ENCODE data around the gene NR3C2. TPM values are rescaled to one million over a fixed set of nuclear protein-coding genes. Genes with fewer than 3 reads are reported as not detected.
A peak's percentile ranks its signal among the peaks of the same experiment; 100 is the strongest.

Gene NR3C2
- total RNA-seq, 1 experiment from 2014 or later: 1.4 TPM

GRCh38 chr4:148435654-148436406, 6.4 kb downstream of the NR3C2 start:
- no peak for DNase-seq (ENCODE audit: low read depth)

DNA sequence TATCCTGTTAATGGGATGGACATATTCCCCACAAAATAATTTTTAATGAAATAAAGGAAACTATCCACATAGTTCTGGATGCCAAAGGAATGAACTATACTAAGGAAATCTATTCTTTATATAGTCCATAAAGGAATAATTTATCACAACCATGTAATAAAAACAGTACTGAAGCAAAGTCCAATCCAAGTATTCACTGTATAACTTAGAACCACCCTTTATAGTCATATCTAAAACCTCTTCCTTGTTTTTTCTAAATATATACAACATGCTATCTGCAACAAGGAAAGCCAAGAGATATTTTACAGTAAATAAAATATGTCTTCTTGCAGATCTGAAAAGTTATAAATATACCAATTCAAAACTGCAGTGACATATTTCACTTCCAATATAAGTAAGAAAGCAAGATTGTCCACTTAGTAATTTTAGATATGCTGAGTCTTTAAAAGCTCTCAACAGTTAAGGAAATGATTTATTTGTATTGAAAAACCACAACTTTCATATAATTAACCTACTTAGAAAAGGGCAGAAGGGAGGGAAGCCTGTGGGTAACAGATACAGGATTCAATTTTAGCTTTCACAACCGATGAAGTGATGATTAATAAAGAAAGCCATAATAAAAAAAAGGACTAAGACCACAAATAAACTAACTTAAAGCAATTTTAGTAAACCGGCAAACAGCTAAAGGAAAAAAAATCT, 8.0 kb downstream of the NR3C2 start:
- no peak for DNase-seq (ENCODE audit: low read depth)

GRCh38 chr4:148431401-148431800, 10.8 kb downstream of the NR3C2 start:
- no peak for DNase-seq (ENCODE audit: low read depth)

GRCh38 chr4:148430854-148431253, 11.4 kb downstream of the NR3C2 start:
- DNase-seq (ENCODE audit: low read depth): no peak

DNA sequence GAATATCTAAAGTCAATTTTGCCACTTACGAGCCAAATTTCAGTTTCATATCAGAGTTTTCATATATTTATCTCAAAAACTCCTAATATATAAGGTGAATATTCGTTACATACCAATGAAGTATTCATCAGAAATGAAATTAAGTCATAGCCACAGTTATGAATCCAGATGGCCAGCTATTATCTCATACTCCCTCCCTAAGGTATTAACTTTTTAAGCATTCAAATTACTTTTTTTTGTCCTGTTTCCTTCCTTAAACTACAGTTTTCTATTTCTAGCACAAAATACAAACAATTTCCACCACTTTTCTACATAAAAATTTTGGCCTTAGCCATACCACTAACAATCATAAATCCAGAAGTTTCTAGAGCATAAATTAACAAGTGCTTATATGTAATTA, 13.0 kb downstream of the NR3C2 start:
- DNase-seq (ENCODE audit: low read depth): no peak

GRCh38 chr4:148426643-148427042, 15.6 kb downstream of the NR3C2 start:
- DNase-seq (ENCODE audit: low read depth): no peak

- DNase-seq (ENCODE audit: low read depth): no peak
These were observed 16.7 kb downstream of the NR3C2 start for GRCh38 chr4:148425327-148426110.

- DNase-seq (ENCODE audit: low read depth): no peak
These were observed 21.8 kb downstream of the NR3C2 start for GRCh38 chr4:148420397-148420796.

DNA sequence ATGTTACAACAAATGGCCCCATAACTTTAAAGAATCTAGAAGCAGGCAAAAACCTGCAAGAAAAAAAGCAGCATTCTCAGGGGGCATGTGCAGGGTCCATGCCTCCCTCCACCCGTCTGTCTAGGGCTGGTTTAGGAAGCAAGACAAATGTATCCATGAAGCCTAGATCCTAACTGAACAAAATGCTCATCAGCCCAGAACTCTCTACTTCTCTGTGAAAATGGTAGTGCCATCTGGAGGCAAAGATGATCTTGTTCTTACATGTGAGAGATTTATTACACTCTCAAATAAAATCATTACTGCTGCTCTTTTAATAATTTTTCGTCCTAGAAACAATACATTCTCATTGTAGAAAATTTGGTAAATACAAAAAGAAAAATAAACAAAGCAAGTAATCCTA, 26.7 kb downstream of the NR3C2 start:
- DNase-seq (ENCODE audit: low read depth): peak; percentile 13

DNA sequence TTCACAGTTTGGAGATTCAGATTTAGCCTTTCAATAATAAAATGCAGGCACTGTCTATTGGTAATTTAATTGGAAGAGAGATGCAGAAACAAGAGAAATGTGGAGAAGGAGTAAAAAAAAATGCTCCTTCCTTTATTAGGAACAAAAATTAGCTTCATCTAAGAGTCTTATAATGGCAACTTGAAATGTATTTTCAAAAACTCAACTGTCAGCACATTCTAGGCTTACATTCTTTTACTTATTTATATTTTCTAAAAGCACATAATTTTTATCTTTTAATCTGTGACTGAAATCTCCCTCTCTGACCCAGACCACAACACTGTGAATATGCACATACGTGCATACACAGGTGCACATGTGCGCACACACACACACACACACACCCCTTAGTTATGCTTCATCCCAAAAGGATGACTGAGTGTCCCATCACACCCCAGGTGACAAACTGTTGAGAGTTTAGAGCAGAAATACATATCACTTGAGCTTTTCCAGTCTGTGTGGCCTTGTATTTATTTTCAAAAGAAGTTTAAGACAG, 29.7 kb downstream of the NR3C2 start:
- DNase-seq (ENCODE audit: low read depth): no peak

DNA sequence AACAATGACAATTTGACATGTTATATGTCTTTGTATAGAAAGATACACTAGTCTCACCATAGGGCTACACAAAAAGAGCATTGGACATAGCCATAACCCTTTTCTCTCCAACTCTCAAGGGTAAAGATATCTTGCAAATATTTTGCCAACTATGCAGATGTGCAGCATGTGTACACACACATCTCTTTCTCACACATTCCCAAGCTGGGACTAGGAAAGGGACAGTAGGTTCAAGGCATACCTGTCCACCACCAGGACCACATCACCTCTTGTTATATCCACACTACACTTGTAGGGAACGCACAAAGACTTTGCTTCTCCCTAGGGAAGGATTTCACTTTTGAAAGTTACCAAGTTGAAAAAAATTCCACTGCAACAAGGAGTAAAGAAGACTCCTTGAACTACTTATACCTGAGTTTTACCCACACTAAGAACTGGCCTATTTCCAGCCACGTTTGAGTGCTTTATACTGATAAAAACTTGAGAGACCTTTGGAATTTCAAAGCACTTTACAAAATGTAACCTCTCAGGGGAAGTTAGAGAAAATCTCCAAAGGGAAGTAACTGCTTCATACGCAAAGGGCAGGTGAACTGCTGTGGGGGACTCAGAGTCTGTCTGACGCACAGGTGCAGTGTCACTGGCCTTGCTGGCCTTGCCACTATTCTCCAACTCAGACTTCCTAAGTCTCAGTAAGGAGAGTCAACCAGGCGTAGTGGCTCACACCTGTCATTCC, 36.9 kb downstream of the NR3C2 start:
- no peak for DNase-seq (ENCODE audit: low read depth)

- no peak for DNase-seq (ENCODE audit: low read depth)
These were observed 43.2 kb downstream of the NR3C2 start for GRCh38 chr4:148398988-148399387.

DNA sequence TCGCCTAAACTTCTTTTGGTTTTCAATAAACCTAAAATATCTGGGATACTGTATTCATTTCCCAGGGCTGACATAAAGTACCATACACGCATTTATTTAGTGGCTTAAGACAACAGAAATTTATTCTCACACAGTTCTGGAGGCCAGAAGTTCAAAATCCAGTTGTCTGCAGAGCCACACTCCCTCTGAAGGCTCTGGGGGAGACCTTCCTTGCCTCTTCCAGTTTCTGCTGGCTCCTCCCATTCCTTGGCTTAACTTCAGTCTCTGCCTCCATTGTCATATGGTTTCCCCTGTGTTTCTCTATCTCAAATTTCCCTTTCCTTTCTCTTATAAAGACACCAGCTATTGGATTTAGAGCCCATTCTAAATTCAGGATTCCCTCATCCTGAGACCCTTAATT, 44.4 kb downstream of the NR3C2 start:
- no peak for DNase-seq (ENCODE audit: low read depth)

DNA sequence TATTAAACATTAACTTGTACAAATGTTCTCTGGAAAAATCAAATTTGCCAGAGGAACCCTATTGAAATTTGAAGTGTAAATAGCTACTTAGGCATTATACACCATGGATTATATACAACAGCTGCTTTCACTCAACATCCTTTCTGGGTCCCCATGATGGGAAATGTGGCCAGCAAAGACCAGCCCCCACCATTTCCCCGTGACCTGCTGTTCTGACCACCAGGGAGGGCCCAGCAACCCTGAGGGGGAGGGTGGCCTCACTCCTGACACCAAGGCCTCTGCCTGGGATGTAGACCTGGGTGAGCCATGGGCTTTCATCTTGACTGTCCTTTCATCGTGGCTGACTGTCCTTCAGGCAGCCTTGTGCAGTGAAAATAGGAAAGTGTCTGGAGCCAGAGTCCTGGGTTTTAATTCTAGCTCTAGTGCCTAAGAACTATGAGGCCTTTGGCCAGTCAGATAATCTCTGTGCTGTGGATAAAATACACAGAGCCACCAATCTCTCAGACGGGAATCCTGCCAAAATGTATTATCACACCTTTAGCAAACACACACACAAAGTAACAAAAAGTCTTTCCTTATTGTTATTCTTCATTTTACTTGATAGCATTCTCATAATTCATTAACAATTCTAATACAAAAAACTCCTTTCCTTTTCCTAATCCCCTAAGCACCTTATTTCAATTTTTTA, 45.1 kb downstream of the NR3C2 start:
- DNase-seq (ENCODE audit: low read depth): no peak

DNA sequence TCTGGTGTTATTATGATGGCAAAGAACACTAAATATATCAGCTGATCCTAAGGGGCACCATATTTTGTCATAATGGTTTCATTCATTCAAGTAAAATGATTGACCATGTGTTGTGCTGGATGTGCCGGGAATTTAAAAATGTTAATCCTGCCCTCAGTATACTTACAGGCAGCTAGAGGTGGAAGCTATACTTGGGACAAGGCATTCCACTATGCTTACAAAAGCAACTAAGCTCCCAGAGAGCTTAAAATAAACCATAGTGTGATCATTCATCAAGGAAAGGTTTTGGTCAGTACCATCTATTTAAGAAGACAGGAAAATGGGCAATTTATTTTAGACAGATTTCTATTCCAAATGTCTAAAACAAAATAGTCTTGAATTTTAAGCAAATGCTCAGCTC, 46.4 kb downstream of the NR3C2 start:
- DNase-seq (ENCODE audit: low read depth): no peak

- no peak for DNase-seq (ENCODE audit: low read depth)
These were observed 51.2 kb downstream of the NR3C2 start for GRCh38 chr4:148391056-148391455.

- no peak for DNase-seq (ENCODE audit: low read depth)
These were observed 51.9 kb downstream of the NR3C2 start for GRCh38 chr4:148390311-148390710.

DNA sequence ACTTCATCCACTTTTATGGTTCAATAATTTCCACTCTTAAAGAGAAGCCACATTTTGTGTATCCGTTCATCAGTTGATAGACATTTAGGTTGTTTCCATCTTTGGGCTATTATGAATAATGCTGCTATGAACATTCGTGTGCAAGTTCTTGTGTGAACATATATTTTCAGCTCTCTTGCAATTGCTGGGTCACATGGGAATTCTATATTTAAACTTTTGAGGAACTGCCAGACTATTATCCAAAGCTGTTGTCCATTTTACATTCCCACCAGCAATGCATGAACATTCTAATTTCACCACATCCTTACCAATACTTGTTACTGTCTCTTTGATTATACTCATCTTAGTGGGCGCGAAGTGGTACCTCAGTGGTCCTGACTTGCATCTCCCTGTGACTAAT, 61.9 kb downstream of the NR3C2 start:
- no peak for DNase-seq (ENCODE audit: low read depth)

- peak; percentile 95 for DNase-seq (ENCODE audit: low read depth)
These were observed 66.1 kb downstream of the NR3C2 start for GRCh38 chr4:148376151-148376550.

DNA sequence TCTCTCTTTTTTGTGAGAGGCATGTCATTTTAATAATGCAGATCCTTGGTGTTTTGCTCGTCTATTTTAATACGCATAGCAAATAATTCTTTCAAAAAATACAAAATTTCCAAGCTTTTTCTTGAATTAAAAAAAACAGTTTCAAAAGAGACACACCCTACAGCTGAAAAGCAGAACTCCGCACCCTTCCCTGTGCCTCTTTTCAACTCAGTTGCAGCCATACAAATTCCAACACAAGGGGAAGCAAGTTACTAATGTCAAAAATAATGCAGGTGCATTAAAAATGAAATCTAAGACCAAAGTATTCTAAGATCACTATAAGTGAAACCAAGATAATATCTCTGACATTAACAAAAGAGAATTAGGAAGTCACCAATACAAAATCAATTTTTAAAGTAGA, 66.6 kb downstream of the NR3C2 start:
- no peak for DNase-seq (ENCODE audit: low read depth)

GRCh38 chr4:148373093-148373492, 69.1 kb downstream of the NR3C2 start:
- no peak for DNase-seq (ENCODE audit: low read depth)
